ENCODE measurements around the gene YAP1.

YAP1 gene

DNA sequence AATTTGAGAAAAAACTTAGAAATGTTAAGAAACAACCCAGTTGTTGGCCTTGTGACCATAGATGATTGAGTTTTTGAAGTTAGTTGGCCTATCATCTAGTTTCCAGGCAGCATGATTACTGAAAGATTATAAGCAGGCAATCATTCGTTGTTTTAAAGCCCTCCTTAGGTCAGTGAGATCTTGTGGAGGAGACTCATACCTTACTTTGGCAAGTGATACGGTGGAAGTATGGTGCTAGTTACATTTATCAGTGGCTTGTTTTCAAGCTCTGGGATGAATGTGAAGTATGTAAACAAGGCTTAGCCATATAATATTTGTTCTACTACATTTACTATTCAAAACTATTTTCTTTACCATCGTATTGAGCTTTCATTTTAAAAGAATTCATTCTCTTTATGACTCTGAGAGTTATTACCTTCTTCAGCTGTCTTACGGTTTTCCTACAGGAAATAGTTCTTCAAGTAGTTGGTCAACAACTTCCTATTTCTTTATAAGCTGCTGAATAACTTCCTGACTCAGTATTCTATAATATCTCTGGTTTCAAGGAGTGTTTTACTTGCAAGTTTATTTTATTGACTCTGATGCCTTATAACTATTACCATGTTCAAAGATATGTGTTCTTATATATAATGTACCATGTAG lies 7.3 kb downstream of the YAP1 start:
- no peak for DNase-seq (ENCODE audit: low spot score)

- DNase-seq (ENCODE audit: low spot score) = no peak
Observed at GRCh38 chr11:102118937-102119336, 8.7 kb downstream of the YAP1 start.

GRCh38 chr11:102119997-102120396 lies 9.8 kb downstream of the YAP1 start:
- DNase-seq (ENCODE audit: low spot score) = no peak

- DNase-seq (ENCODE audit: low spot score) = no peak
Observed at GRCh38 chr11:102120437-102120973, 10.3 kb downstream of the YAP1 start.

- DNase-seq (ENCODE audit: low spot score) = no peak
Observed at GRCh38 chr11:102121329-102121728, 11.1 kb downstream of the YAP1 start.

- DNase-seq (ENCODE audit: low spot score) = no peak
Observed at GRCh38 chr11:102134597-102134996, 24.4 kb downstream of the YAP1 start.

- no peak for DNase-seq (ENCODE audit: low spot score)
Observed at GRCh38 chr11:102135256-102135655, 25.0 kb downstream of the YAP1 start.

DNA sequence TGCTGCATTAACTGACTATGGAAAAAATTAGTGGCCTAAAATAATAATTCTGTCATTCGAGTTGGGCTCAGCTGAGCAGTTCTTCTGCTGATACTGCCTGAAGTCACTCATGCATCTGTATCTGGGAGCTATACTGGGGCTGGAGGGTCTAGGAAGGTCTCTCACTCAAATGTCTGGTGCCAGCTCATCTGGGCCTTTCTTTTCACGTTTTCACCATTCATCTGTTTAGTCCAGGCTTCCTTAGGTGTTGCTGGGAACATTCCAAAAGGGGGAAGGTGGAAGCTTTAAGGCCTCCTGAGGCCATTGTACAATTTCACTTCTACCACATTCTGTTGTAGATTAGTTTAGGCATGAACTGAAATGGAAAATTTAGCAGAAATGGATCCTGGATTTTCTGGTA lies 28.0 kb downstream of the YAP1 start:
- DNase-seq (ENCODE audit: low spot score) = no peak

DNA sequence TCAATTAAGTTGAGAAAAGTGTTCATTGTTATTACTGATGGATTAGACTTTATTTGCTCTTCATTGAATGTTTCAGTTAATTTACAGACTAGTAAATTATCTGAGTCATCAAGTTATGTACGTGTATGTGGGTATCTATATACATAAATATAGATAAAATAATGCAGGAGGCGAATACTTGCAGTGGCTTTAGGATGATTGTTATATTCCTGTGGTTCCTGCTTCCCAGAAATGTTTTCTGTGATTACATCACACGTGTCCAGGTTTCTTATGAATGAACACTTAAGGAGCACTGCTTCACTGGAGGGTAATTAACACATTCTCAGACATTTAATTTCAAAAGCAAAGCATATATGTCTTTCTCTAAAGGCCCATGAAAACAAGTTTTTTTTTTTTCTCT lies 28.4 kb downstream of the YAP1 start:
- DNase-seq (ENCODE audit: low spot score) = no peak

DNA sequence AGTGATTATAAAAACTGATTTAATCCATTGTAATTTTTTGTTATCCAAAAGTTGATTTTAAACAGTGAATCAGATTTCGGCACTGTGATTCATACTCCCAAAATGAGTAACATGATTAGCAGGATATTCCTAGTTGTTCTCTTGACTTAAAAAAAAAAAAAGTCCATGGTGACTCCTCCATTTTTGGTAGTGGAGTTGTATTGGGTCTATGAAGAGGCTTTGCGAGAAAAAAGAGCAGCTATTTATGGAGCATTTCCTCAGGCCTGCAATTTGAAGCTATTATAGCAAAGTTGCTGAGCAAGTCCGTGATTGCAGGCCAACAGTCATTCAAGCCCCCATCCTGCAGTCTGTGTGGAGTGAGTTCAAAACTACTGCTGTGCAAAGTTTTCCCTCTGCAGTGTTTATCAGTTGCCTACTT lies 28.8 kb downstream of the YAP1 start:
- no peak for DNase-seq (ENCODE audit: low spot score)

GRCh38 chr11:102142333-102142732 lies 32.1 kb downstream of the YAP1 start:
- DNase-seq (ENCODE audit: low spot score) = no peak

- no peak for DNase-seq (ENCODE audit: low spot score)
Observed at GRCh38 chr11:102143867-102144266, 33.6 kb downstream of the YAP1 start.

DNA sequence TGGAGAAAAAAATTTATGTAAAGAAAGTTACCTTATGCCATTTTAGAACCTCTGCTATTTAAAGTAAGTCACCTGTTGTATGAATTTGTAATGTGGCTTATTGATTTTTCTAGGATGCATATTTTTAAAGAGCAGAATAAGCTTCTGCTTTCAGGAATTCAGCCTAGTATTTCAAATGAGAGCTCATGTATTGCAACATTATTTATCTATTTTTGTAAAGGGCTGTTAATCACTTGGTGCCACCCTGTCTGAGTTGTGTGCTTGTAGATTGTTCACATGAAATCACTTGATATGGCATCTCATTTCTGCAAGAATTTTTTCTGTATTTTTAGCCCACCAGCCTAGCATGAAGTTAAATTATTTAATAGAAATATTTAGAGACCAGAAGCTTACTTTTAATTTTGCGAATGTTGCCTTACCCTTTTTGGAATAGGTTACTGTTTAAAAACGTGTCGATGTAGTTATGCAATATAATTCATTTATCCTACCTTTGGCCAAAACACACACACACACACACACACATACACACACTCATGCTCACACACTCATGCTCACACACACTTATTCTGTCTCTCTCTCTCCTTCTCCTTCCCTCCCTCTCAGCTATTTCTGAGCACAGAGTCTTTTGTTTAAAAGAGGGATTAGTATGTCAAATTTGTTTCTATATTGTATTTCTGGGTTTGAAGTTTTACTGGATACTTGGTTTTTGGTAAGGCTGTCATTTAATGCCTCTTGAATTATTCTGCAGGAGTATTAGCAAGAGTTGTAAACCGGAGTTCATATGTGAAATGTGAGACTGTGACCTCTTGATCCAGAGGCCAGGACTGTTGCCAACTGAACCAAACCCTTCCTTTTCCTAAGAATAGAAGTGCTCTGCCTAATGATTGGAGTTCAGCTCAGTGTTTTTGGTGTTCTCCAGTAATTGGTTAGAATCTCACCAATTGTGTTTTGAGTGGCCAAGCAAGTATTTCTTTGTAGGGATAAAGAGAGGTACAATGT lies 34.4 kb downstream of the YAP1 start:
- DNase-seq (ENCODE audit: low spot score) = no peak

DNA sequence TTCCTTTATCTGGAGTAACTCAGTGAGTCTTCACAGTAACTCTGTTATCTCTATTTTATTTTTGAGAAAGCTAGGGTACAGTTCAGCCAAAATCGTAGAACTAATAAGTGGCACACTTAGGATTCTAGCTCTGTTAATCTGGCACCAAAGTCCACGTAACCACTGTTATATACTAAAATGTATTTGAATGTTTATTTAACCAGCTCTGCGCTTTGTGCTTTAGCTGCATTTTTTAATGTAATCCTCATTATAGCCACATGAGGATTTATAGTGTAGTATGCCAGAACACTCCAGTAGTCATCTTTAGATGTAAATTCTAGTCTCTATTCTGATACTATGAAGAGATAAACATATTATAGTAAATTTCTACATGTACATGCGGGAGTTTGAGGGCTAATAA lies 36.8 kb downstream of the YAP1 start:
- no peak for DNase-seq (ENCODE audit: low spot score)

DNA sequence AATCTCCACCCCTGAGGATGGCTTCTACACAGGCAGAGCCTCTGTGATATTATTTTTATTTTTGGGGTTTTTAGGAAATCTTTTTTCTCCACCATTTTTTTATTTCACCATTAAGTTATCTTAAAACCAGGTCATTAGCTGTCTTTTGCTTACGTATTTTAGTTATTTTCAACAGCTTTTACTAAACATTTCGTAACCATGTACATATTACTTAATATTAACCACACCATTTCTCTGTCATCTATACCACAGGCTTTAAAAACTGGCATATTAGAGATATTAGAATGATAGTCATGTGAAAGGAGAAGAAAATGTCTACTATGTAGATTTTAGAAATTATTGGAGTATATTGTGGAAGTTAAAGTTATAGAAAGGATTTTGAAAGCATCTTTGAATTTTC lies 37.4 kb downstream of the YAP1 start:
- no peak for DNase-seq (ENCODE audit: low spot score)

- no peak for DNase-seq (ENCODE audit: low spot score)
Observed at GRCh38 chr11:102148059-102148458, 37.8 kb downstream of the YAP1 start.

GRCh38 chr11:102151784-102152525 lies 41.7 kb downstream of the YAP1 start:
- DNase-seq (ENCODE audit: low spot score) = no peak

DNA sequence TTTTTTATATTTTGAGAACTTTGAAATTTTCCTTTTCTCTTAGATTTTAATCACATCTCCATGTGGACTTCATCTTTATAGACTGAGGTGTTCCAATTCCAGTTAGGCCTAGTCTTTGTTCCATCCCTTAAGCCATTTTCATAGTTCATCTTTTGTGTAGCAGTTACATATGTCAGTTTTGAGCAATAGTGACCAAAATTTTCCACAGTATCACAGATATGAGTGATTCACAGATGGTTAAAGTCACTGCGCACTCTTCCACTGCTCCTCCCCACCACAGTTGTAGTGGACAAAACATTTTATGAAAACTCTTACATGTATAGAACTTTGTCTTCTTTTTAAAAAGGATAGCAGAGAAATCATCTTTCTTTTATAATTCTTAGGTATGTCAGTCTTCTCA lies 42.8 kb downstream of the YAP1 start:
- no peak for DNase-seq (ENCODE audit: low spot score)

- no peak for DNase-seq (ENCODE audit: low spot score)
Observed at GRCh38 chr11:102154806-102155205, 44.6 kb downstream of the YAP1 start.

GRCh38 chr11:102155676-102156075 lies 45.4 kb downstream of the YAP1 start:
- DNase-seq (ENCODE audit: low spot score) = no peak

DNA sequence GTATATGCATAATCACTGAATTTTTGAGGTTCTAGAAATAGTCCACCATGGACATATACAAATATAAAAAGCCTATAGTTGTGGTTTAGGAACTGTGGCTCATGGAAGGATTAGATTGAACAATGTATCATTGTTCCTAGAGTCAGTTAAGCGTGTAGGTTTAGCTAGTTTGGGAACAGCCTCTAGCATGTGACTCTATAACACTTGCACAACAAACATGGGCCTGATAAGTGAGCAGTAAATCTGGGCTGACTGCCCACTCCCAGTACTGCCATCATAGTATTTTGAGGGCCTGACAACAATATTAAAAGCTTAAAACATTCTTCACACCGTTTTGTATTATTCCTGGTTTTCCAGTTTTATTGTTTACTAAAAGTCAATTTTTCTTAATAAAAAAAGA lies 47.0 kb downstream of the YAP1 start:
- no peak for DNase-seq (ENCODE audit: low spot score)

DNA sequence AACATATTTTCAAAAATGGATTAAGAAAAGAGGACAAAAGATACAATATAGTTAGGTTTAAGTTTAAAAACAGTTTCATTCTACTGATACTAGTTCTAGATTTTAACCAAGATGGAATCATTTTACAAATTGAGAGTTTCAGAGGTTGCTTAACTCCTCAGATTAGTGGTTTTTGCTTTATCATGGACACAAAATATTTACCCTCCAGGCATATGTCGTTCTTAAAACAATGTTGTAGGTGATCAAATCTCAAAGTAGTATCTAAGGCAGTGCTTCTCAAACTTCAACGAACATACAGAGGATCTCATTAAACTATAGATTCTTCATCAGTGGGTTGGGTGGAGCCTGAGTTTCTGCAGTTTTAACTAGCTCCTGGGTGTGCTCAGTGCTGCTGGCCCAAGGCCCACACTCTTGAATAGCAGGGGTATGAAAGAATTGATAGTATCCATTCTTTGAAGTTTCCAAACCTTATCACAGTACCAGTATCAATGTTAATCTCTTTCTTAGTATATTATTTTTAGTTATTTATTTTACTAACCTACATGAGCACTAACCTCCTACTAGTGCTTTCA lies 48.0 kb downstream of the YAP1 start:
- DNase-seq (ENCODE audit: low spot score) = no peak
